SK-N-SH treated with all-trans-retinoic acid at 6 μM for 48 hours (cell line): ENCODE measurements around the gene CDX2.

Experiments
- BACH2 ChIP-seq: fragments of 250-450 bp; sonication (Bioruptor Pico); IDR thresholded peaks from 2 replicates; pipeline ENCODE4 v1.9.0; 2021; ENCODE audit warnings: mild to moderate bottlenecking, borderline replicate concordance
- GLIS3 ChIP-seq: fragments of 250-450 bp; sonication (Bioruptor Pico); IDR thresholded peaks from 2 replicates; pipeline ENCODE4 v1.5.0; 2020; ENCODE audit warnings: mild to moderate bottlenecking, moderate library complexity
- PATZ1 ChIP-seq: fragments of 250-450 bp; sonication (Bioruptor Pico); IDR thresholded peaks from 2 replicates; pipeline ENCODE4 v1.8.0; 2020; ENCODE audit warnings: mild to moderate bottlenecking, moderate library complexity, borderline replicate concordance
- RARB ChIP-seq: fragments of 250-450 bp; sonication (Bioruptor Pico); IDR thresholded peaks from 2 replicates; pipeline ENCODE4 v1.8.0; 2021; ENCODE audit warnings: mild to moderate bottlenecking, moderate library complexity
- TCF4 ChIP-seq: fragments of 250-450 bp; sonication (Bioruptor Pico); IDR thresholded peaks from 2 replicates; pipeline ENCODE4 v1.8.0; 2021; ENCODE audit warnings: mild to moderate bottlenecking, moderate library complexity, borderline replicate concordance
- ZC3H10 ChIP-seq: fragments of 250-450 bp; sonication (Bioruptor Pico); IDR thresholded peaks from 2 replicates; pipeline ENCODE4 v1.5.1; 2021; ENCODE audit warnings: mild to moderate bottlenecking, moderate library complexity
- ZFP3 ChIP-seq: fragments of 250-450 bp; sonication (Bioruptor Pico); IDR thresholded peaks from 2 replicates; pipeline ENCODE4 v1.5.0; 2020; ENCODE audit warnings: mild to moderate bottlenecking, moderate library complexity
- ZFP30 ChIP-seq: fragments of 450-650 bp; formaldehyde crosslinking; IDR thresholded peaks from 2 replicates; pipeline ENCODE4 v1.5.0; 2022; ENCODE audit warnings: mild to moderate bottlenecking, moderate library complexity
- ZNF565 ChIP-seq: fragments of 450-650 bp; formaldehyde crosslinking; conservative IDR thresholded peaks from 2 replicates; pipeline ENCODE4 v1.5.0; 2020; ENCODE audit warnings: low read depth, mild to moderate bottlenecking, moderate library complexity
- ZNF8 ChIP-seq: fragments of 450-650 bp; formaldehyde crosslinking; IDR thresholded peaks from 2 replicates; pipeline ENCODE4 v1.5.0; 2020; ENCODE audit warnings: mild to moderate bottlenecking, moderate library complexity
- TF ChIP-seq, protein P1 (sequence below): fragments of 250-450 bp; sonication (Bioruptor Pico); IDR thresholded peaks from 2 replicates; pipeline ENCODE4 v1.8.0; 2021; ENCODE audit warnings: low read depth, mild to moderate bottlenecking, moderate library complexity, borderline replicate concordance
- TF ChIP-seq, protein P2 (sequence below): fragments of 250-450 bp; sonication (Bioruptor Pico); IDR thresholded peaks from 2 replicates; pipeline ENCODE4 v1.5.0; 2020; ENCODE audit warnings: mild to moderate bottlenecking, moderate library complexity

- TF ChIP-seq PATZ1, result no peak
- TF ChIP-seq ZFP30 (CRISPR knock-in tag), result no peak
- TF ChIP-seq, protein P1, sequence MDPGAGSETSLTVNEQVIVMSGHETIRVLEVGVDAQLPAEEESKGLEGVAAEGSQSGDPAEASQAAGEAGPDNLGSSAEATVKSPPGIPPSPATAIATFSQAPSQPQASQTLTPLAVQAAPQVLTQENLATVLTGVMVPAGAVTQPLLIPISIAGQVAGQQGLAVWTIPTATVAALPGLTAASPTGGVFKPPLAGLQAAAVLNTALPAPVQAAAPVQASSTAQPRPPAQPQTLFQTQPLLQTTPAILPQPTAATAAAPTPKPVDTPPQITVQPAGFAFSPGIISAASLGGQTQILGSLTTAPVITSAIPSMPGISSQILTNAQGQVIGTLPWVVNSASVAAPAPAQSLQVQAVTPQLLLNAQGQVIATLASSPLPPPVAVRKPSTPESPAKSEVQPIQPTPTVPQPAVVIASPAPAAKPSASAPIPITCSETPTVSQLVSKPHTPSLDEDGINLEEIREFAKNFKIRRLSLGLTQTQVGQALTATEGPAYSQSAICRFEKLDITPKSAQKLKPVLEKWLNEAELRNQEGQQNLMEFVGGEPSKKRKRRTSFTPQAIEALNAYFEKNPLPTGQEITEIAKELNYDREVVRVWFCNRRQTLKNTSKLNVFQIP (CRISPR knock-in tag), result no peak
- TF ChIP-seq RARB (CRISPR knock-in tag), result no peak
- TF ChIP-seq ZFP3 (CRISPR knock-in tag), result no peak
- TF ChIP-seq GLIS3 (CRISPR knock-in tag), result no peak
- no peak for TF ChIP-seq ZNF565 (CRISPR knock-in tag)
- TF ChIP-seq, protein P2, sequence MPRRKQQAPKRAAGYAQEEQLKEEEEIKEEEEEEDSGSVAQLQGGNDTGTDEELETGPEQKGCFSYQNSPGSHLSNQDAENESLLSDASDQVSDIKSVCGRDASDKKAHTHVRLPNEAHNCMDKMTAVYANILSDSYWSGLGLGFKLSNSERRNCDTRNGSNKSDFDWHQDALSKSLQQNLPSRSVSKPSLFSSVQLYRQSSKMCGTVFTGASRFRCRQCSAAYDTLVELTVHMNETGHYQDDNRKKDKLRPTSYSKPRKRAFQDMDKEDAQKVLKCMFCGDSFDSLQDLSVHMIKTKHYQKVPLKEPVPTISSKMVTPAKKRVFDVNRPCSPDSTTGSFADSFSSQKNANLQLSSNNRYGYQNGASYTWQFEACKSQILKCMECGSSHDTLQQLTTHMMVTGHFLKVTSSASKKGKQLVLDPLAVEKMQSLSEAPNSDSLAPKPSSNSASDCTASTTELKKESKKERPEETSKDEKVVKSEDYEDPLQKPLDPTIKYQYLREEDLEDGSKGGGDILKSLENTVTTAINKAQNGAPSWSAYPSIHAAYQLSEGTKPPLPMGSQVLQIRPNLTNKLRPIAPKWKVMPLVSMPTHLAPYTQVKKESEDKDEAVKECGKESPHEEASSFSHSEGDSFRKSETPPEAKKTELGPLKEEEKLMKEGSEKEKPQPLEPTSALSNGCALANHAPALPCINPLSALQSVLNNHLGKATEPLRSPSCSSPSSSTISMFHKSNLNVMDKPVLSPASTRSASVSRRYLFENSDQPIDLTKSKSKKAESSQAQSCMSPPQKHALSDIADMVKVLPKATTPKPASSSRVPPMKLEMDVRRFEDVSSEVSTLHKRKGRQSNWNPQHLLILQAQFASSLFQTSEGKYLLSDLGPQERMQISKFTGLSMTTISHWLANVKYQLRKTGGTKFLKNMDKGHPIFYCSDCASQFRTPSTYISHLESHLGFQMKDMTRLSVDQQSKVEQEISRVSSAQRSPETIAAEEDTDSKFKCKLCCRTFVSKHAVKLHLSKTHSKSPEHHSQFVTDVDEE (CRISPR knock-in tag), result no peak
- TF ChIP-seq ZNF8 (CRISPR knock-in tag), result no peak
- TF ChIP-seq TCF4 (CRISPR knock-in tag), result no peak
- no peak for TF ChIP-seq BACH2
- no peak for TF ChIP-seq ZC3H10 (CRISPR knock-in tag)
Measured at GRCh38 chr13:27968316-27969081, 616 bp downstream of the CDX2 start.
